ENCODE data around the gene PRKG1. TPM values are rescaled to one million over a fixed set of nuclear protein-coding genes. Genes with fewer than 3 reads are reported as not detected.

Gene PRKG1
- total RNA-seq, 1 donor from 2014 or later, result 28.2 TPM

- intact Hi-C loops (cut with DNase I), result no loop called here
- DNase-seq, result no peak
- no peak for ATAC-seq (ENCODE audit: poor library complexity)
Observed at GRCh38 chr10:51100221-51100620, 25.9 kb downstream of the PRKG1 start.

- DNase-seq (no peak), ATAC-seq (ENCODE audit: poor library complexity) (no peak)
- intact Hi-C loops (cut with DNase I), result no loop called here
Observed at GRCh38 chr10:51103554-51104217, 29.4 kb downstream of the PRKG1 start.

GRCh38 chr10:51106311-51106945, 32.1 kb downstream of the PRKG1 start:
- intact Hi-C loops (cut with DNase I), result no loop called here
- DNase-seq, result no peak
- ATAC-seq (ENCODE audit: poor library complexity), result no peak

- DNase-seq (no peak), ATAC-seq (ENCODE audit: poor library complexity) (peak; percentile 67)
- intact Hi-C loops (cut with DNase I), result no loop called here
Observed at GRCh38 chr10:51108406-51108805, 34.1 kb downstream of the PRKG1 start.

- ATAC-seq (ENCODE audit: poor library complexity) (no peak), DNase-seq (no peak)
- intact Hi-C loops (cut with DNase I), result no loop called here
Observed at GRCh38 chr10:51109801-51110533, 35.7 kb downstream of the PRKG1 start.

GRCh38 chr10:51112013-51112412, 37.7 kb downstream of the PRKG1 start:
- DNase-seq, result no peak
- intact Hi-C loops (cut with DNase I), result no loop called here
- ATAC-seq (ENCODE audit: poor library complexity), result no peak

- ATAC-seq (ENCODE audit: poor library complexity), result no peak
- no peak for DNase-seq
- intact Hi-C loops (cut with DNase I), result no loop called here
Observed at GRCh38 chr10:51113007-51113406, 38.7 kb downstream of the PRKG1 start.

GRCh38 chr10:51117053-51117660, 42.9 kb downstream of the PRKG1 start:
- ATAC-seq (ENCODE audit: poor library complexity) (peak; percentile 45), DNase-seq (no peak)
- intact Hi-C loops (cut with DNase I), result no loop called here

- ATAC-seq (ENCODE audit: poor library complexity), result peak; percentile 77
- no peak for DNase-seq
- intact Hi-C loops (cut with DNase I), result no loop called here
Observed at GRCh38 chr10:51117794-51118193, 43.5 kb downstream of the PRKG1 start.

GRCh38 chr10:51119441-51119840, 45.2 kb downstream of the PRKG1 start:
- ATAC-seq (ENCODE audit: poor library complexity), result no peak
- DNase-seq, result no peak
- intact Hi-C loops (cut with DNase I), result no loop called here

GRCh38 chr10:51121861-51122260, 47.6 kb downstream of the PRKG1 start:
- no peak for ATAC-seq (ENCODE audit: poor library complexity)
- no peak for DNase-seq
- intact Hi-C loops (cut with DNase I), result no loop called here

- DNase-seq (no peak), ATAC-seq (ENCODE audit: poor library complexity) (no peak)
- intact Hi-C loops (cut with DNase I), result no loop called here
Observed at GRCh38 chr10:51124852-51125251, 50.6 kb downstream of the PRKG1 start.

- DNase-seq, result no peak
- no peak for ATAC-seq (ENCODE audit: poor library complexity)
- intact Hi-C loops (cut with DNase I), result no loop called here
Observed at GRCh38 chr10:51125518-51125917, 51.2 kb downstream of the PRKG1 start.

- intact Hi-C loops (cut with DNase I), result no loop called here
- DNase-seq (no peak), ATAC-seq (ENCODE audit: poor library complexity) (no peak)
Observed at GRCh38 chr10:51129946-51130544, 55.8 kb downstream of the PRKG1 start.

GRCh38 chr10:51137756-51138529, 63.7 kb downstream of the PRKG1 start:
- ATAC-seq (ENCODE audit: poor library complexity), result no peak
- no peak for DNase-seq
- intact Hi-C loops (cut with DNase I), result no loop called here

GRCh38 chr10:51139176-51139575, 64.9 kb downstream of the PRKG1 start:
- no peak for DNase-seq
- ATAC-seq (ENCODE audit: poor library complexity), result no peak
- intact Hi-C loops (cut with DNase I), result no loop called here

GRCh38 chr10:51141010-51141409, 66.7 kb downstream of the PRKG1 start:
- intact Hi-C loops (cut with DNase I), result no loop called here
- no peak for DNase-seq
- ATAC-seq (ENCODE audit: poor library complexity), result peak; percentile 53

- intact Hi-C loops (cut with DNase I), result no loop called here
- ATAC-seq (ENCODE audit: poor library complexity) (no peak), DNase-seq (no peak)
Observed at GRCh38 chr10:51144161-51144781, 70.0 kb downstream of the PRKG1 start.

All from Right ventricle myocardium superior (tissue), 1 donor.